K562 (cell line): ENCODE measurements around the gene MAGI3. TPM values are rescaled to one million over a fixed set of nuclear protein-coding genes. Genes with fewer than 3 reads are reported as not detected.

Experiments used
- ATF4 ChIP-seq: fragments of 450-650 bp; formaldehyde crosslinking; IDR thresholded peaks from 2 replicates; pipeline ENCODE4 v1.4.0; 2022; ENCODE audit warnings: mild to moderate bottlenecking, moderate library complexity
- BCL6 ChIP-seq: fragments of 250-450 bp; sonication (Bioruptor Pico); IDR thresholded peaks from 2 replicates; pipeline ENCODE4 v1.4.0; 2020
- CXXC5 ChIP-seq: fragments of 250-450 bp; sonication (Bioruptor Pico); IDR thresholded peaks from 2 replicates; pipeline ENCODE4 v1.8.0; 2022; ENCODE audit warnings: inconsistent platforms, mild to moderate bottlenecking, moderate library complexity
- E2F6 ChIP-seq, 2 experiments: IDR thresholded peaks; 2 replicates each; pipeline ENCODE4 v1.6.1; 2011; ENCODE audit warnings: borderline replicate concordance in 1 of 2, control low read depth in 1 of 2, low read depth in 1 of 2, low read length in 1 of 2, mild to moderate bottlenecking in 1 of 2, mixed read lengths in 1 of 2, moderate library complexity in 1 of 2; ENCODE audit not compliant: insufficient read depth in 1 of 2, insufficient read length in 1 of 2, poor library complexity in 1 of 2, severe bottlenecking in 1 of 2; ENCODE audit errors: extremely low read depth in 1 of 2
- EP300 ChIP-seq: IDR thresholded peaks from 2 replicates; pipeline ENCODE4 v1.6.1; 2012; ENCODE audit warnings: low read length, improper control_type of control experiment
- MCM2 ChIP-seq: fragments of 450-650 bp; IDR thresholded peaks from 2 replicates; pipeline ENCODE4 v1.6.1; 2017; ENCODE audit warnings: low read depth, mild to moderate bottlenecking
- MTA3 ChIP-seq: fragments of 450-650 bp; formaldehyde crosslinking; IDR thresholded peaks from 2 replicates; pipeline ENCODE4 v1.6.1; 2017; ENCODE audit warnings: mild to moderate bottlenecking, borderline replicate concordance
- NR2C2 ChIP-seq, 2 experiments: fragments of 200-800 bp in 1 of 2; sonication (Bioruptor generic) in 1 of 2; sonication (generic) in 1 of 2; formaldehyde crosslinking in 1 of 2; IDR thresholded peaks; 2 replicates each; pipeline versions ENCODE4 v1.6.1 to v1.8.0; 2016 to 2022; ENCODE audit warnings: mild to moderate bottlenecking in 1 of 2, missing compliant biosample characterization in 1 of 2, missing genetic modification characterization in 1 of 2, missing genetic modification reagents in 1 of 2
- POU5F1 ChIP-seq: fragments of 150-350 bp; IDR thresholded peaks from 2 replicates; pipeline ENCODE4 v1.6.1; 2014; ENCODE audit warnings: borderline replicate concordance, low read length, low read depth, mild to moderate bottlenecking; ENCODE audit not compliant: partially characterized antibody
- RAD21 ChIP-seq, 2 experiments: fragments of 250-450 bp in 1 of 2; fragments of 450-650 bp in 1 of 2; sonication (Bioruptor Pico) in 1 of 2; formaldehyde crosslinking in 1 of 2; IDR thresholded peaks in 1 of 2; conservative IDR thresholded peaks in 1 of 2; 2 replicates each; pipeline versions ENCODE4 v1.4.0 to v1.8.0; 2020 to 2022; ENCODE audit warnings: mild to moderate bottlenecking in 2 of 2, moderate library complexity in 1 of 2
- RBM34 ChIP-seq: fragments of 200-400 bp; formaldehyde crosslinking; IDR thresholded peaks from 2 replicates; pipeline ENCODE4 v1.6.1; 2018; ENCODE audit warnings: low read length, borderline replicate concordance; ENCODE audit not compliant: insufficient read depth
- SMARCA4 ChIP-seq: fragments of 450-650 bp; IDR thresholded peaks from 2 replicates; pipeline ENCODE4 v1.6.1; 2016
- ZBTB17 ChIP-seq: fragments of 450-650 bp; formaldehyde crosslinking; IDR thresholded peaks from 2 replicates; pipeline ENCODE4 v1.4.0; 2020; ENCODE audit warnings: mild to moderate bottlenecking
- ZZZ3 ChIP-seq: fragments of 450-650 bp; IDR thresholded peaks from 2 replicates; pipeline ENCODE4 v1.6.1; 2016; ENCODE audit warnings: antibody characterized with exemption, mild to moderate bottlenecking, moderate library complexity
- polyA plus RNA-seq, 8 experiments: library from polyadenylated mRNA; depleted of rRNA in 4 of 8; stranded (reverse) in 5 of 8; unstranded in 3 of 8; fragments of >200 nt; fragmentation: Nextera tagmentation in 2 of 8; fragmentation: Illumina TruSeq in 1 of 8; extraction: Ambion mirVana in 2 of 8; extraction: Trizol in 1 of 8; gene quantifications; 2 replicates each; pipeline versions ENCODE4 v1.2.1 to v1.2.3, GENCODE V29; 2011 to 2014; ENCODE audit warnings: inconsistent platforms in 1 of 8, missing spikeins in 1 of 8
- total RNA-seq, 7 experiments: library from RNA; depleted of rRNA in 6 of 7; stranded (reverse); fragments of >200 nt in 6 of 7; fragmentation: Illumina TruSeq in 2 of 7; extraction: Trizol in 2 of 7; gene quantifications; 2 replicates each; pipeline versions ENCODE4 v1.2.1 to v1.2.3, GENCODE V29; 2011 to 2021; ENCODE audit warnings: low replicate concordance in 1 of 7
- TF ChIP-seq, protein P1 (sequence below), 2 experiments: IDR thresholded peaks in 1 of 2; conservative IDR thresholded peaks in 1 of 2; 2 replicates each; pipeline ENCODE4 v1.6.1; 2016; ENCODE audit warnings: low read depth in 2 of 2, mild to moderate bottlenecking in 1 of 2, missing compliant biosample characterization in 1 of 2, missing genetic modification characterization in 1 of 2, moderate library complexity in 1 of 2
- TF ChIP-seq, protein P2 (sequence below), 3 experiments: fragments of 200-800 bp in 1 of 3; fragments of 250-450 bp in 1 of 3; fragments of 450-650 bp in 1 of 3; sonication (Bioruptor Pico) in 1 of 3; sonication (Bioruptor generic) in 1 of 3; formaldehyde crosslinking in 1 of 3; IDR thresholded peaks; 2 replicates each; pipeline versions ENCODE4 v1.6.1 to v1.8.0; 2016 to 2022; ENCODE audit warnings: mild to moderate bottlenecking in 2 of 3, missing genetic modification characterization in 2 of 3, missing compliant biosample characterization in 1 of 3, moderate library complexity in 1 of 3

The MAGI3 gene
- total and polyA plus RNA-seq, 9 of the 15 experiments (the other 6 are each of a cell fraction or from before 2014, with no cell fraction given) = 1.0 to 8.6 (median 5.5) TPM

DNA sequence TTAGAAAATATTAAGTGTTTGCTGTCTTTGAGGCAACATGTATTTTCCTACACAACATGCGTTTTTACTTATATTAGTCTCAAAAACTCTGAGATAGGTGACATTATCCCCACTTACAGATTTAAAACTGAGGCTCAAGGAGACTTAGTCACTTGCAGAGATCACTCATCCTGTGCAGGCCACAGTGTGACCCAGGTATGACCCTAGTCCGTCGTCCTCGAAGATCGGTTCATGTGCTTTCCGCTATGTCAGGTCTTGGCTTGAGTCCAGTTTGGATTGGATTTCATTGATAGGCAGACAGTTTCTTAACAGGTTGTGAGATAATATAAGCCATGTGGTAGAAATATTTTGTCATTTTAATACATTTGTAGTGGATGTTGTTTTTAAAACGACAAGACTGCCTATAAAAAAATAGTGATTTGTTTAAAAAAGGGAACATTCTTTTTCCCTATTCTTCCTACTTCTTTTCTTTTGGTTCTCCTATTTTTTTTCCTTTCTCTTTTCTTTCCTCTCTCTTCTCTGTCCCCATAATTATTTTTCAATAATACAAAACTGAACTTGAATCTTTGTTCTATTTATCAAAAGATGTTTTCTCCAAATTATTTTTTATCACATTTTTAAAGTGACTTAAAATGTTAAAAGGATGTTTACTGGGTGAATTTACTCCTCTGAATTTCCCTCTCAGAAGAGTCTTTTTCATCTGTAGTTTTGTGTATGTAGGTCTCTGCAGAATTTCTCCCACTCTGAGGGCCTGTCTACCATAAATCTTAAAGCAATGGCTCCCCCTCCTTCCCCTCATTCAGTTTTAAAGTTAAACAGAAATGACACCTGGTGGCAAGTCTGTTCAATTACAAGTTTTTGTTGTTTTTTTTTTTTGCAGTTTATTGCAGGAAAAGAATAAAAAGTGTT lies 287.2 kb downstream of the MAGI3 start (continued):
- TF ChIP-seq E2F6 (IDR thresholded peaks at IDR 0.05; ENCODE audit: borderline replicate concordance in 1 of 2, extremely low read depth in 1 of 2, insufficient read depth in 1 of 2, insufficient read length in 1 of 2, low read depth in 1 of 2, low read length in 1 of 2, poor library complexity in 1 of 2, severe bottlenecking in 1 of 2) = peak; percentile 63 to 92
- peak; percentile 76 for TF ChIP-seq EP300
- TF ChIP-seq CXXC5 (CRISPR knock-in tag) = peak; percentile 66
- TF ChIP-seq ZZZ3 = 0 out of 2 replicates have a peak, but pooled peaks have one; percentile 36
- TF ChIP-seq, protein P1, sequence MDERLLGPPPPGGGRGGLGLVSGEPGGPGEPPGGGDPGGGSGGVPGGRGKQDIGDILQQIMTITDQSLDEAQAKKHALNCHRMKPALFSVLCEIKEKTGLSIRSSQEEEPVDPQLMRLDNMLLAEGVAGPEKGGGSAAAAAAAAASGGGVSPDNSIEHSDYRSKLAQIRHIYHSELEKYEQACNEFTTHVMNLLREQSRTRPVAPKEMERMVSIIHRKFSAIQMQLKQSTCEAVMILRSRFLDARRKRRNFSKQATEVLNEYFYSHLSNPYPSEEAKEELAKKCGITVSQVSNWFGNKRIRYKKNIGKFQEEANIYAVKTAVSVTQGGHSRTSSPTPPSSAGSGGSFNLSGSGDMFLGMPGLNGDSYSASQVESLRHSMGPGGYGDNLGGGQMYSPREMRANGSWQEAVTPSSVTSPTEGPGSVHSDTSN (CRISPR knock-in tag; IDR thresholded peaks at IDR 0.05; ENCODE audit: low read depth) = peak; percentile 44; the same call in 1 of the 2 replicates
- TF ChIP-seq, protein P1 (tag; conservative IDR thresholded peaks at IDR 0.05; ENCODE audit: low read depth) = peak; percentile 98
- TF ChIP-seq RAD21 (CRISPR knock-in tag; conservative IDR thresholded peaks at IDR 0.05 in 1 of 2, IDR thresholded peaks at IDR 0.05 in 1 of 2) = peak; percentile 85 to 86
- no peak for TF ChIP-seq POU5F1
- TF ChIP-seq MCM2 = no peak
- no peak for TF ChIP-seq RBM34
- 0 out of 2 replicates have a peak, but pooled peaks have one; percentile 28 for TF ChIP-seq ZBTB17 (CRISPR knock-in tag)
- no peak for TF ChIP-seq NR2C2 (CRISPR knock-in tag; IDR thresholded peaks at IDR 0.05)
- TF ChIP-seq NR2C2 (tag; IDR thresholded peaks at IDR 0.05) = peak; percentile 86
- TF ChIP-seq ATF4 (CRISPR knock-in tag) = no peak
- TF ChIP-seq, protein P2, sequence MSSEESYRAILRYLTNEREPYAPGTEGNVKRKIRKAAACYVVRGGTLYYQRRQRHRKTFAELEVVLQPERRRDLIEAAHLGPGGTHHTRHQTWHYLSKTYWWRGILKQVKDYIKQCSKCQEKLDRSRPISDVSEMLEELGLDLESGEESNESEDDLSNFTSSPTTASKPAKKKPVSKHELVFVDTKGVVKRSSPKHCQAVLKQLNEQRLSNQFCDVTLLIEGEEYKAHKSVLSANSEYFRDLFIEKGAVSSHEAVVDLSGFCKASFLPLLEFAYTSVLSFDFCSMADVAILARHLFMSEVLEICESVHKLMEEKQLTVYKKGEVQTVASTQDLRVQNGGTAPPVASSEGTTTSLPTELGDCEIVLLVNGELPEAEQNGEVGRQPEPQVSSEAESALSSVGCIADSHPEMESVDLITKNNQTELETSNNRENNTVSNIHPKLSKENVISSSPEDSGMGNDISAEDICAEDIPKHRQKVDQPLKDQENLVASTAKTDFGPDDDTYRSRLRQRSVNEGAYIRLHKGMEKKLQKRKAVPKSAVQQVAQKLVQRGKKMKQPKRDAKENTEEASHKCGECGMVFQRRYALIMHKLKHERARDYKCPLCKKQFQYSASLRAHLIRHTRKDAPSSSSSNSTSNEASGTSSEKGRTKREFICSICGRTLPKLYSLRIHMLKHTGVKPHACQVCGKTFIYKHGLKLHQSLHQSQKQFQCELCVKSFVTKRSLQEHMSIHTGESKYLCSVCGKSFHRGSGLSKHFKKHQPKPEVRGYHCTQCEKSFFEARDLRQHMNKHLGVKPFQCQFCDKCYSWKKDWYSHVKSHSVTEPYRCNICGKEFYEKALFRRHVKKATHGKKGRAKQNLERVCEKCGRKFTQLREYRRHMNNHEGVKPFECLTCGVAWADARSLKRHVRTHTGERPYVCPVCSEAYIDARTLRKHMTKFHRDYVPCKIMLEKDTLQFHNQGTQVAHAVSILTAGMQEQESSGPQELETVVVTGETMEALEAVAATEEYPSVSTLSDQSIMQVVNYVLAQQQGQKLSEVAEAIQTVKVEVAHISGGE (CRISPR knock-in tag; IDR thresholded peaks at IDR 0.05) = peak in 1 of 3 experiments; percentile 44; a peak in 1 of 6 replicates
- peak; percentile 68 for TF ChIP-seq SMARCA4
- TF ChIP-seq BCL6 (CRISPR knock-in tag) = no peak
- peak; percentile 39; the same call in 1 of the 2 replicates for TF ChIP-seq MTA3
